ENCODE results near the gene EDN1. TPM values are rescaled to one million over a fixed set of nuclear protein-coding genes. Genes with fewer than 3 reads are reported as not detected.

Gene EDN1
- total and polyA plus RNA-seq, 5 donors from 2014 or later = 1.1 TPM; not detected in 4

DNA sequence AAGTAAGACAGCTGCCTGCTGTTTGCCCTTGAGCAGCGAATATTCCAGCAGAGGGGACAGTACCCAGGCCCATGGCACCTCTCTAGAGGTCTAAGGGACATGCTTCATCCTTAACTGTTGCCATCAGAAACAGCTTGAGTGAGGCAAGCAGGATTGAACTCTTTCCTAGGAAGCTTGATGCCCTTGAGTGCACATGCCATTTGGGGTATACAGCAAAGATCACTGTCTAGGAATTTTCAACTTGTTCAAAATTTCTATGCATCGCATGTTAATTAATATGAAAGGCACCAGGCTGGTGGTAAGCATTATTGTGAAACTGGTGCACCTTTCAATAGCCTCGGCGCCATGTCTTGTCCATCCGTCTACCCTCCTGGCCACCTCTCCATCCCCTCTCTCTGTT is 54.1 kb downstream of the EDN1 start:
- no peaks in the 10 kb centered on the region for H3K36me3 ChIP-seq (ENCODE audit: control insufficient read depth, insufficient read depth, low read length)
- ATAC-seq (ENCODE audit: low read depth in 2 of 2) = no peak
- no peaks in the 10 kb centered on the region for H3K4me1 ChIP-seq (ENCODE audit: control insufficient read depth, insufficient read depth, low read length, poor library complexity, severe bottlenecking)
- peaks cover 1% of the 10 kb centered on the region for H3K27me3 ChIP-seq (ENCODE audit: control insufficient read depth, insufficient read depth, low read length)
- no peaks in the 10 kb centered on the region for H3K36me3 Mint-ChIP-seq
- H3K4me3 ChIP-seq (ENCODE audit: low read depth, low read length) = no peak overlapping the region
- DNase-seq = no peak
- H3K4me1 Mint-ChIP-seq = no peaks in the 10 kb centered on the region
- H3K27ac Mint-ChIP-seq = no peak overlapping the region
- peaks cover 0 to 3% (median 0%) of the 10 kb centered on the region in 7 donors for H3K9me3 Mint-ChIP-seq
- no peaks in the 10 kb centered on the region for H3K27me3 Mint-ChIP-seq
- no peak overlapping the region for H3K27ac ChIP-seq (ENCODE audit: insufficient read depth, low read length, poor library complexity, severe bottlenecking)
- no peak overlapping the region for H3K4me3 Mint-ChIP-seq
- H3K9me3 ChIP-seq (ENCODE audit: control insufficient read depth in 2 of 2, low read length in 2 of 2) = no peaks in the 10 kb centered on the region

DNA sequence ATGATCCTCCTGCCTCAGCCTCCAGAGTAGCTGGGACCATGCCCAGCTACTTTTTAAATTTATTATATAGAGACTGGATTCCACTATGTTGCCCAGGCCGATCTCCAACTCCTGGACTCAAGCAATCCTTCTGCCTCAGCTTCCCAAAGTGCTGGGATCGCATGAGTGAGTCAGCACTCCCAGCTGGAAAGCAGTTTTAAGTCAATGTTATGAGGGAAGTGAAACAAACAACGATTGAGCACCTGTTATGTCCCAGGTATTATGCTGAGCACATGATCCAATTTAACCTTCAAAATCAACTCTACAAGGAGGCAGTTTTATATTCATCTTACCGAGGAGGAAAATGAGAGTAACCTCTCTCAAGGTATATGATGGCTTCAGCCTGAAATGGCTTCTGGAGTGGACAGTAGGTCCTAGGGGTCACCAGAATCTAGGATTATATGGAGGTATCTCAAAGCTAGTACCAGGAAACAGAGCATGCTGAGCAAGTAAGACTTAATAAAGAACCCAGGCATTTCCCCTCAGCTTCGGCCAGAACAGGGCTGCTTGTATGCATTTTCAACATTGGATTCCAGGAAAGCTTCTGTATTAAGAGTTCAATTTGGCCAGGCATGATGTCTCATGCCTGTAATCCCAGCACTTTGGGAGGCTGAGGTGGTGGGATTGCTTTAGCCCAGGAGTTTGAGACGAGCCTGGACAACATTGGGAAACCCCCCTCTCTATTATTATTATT is 55.0 kb downstream of the EDN1 start:
- Histone ChIP-seq H3K4me3 (ENCODE audit: low read depth, low read length) (no peak overlapping the region), H3K27me3 (ENCODE audit: control insufficient read depth, insufficient read depth, low read length) (peaks cover 1% of the 10 kb centered on the region), H3K27ac (ENCODE audit: insufficient read depth, low read length, poor library complexity, severe bottlenecking) (no peak overlapping the region), H3K36me3 (ENCODE audit: control insufficient read depth, insufficient read depth, low read length) (no peaks in the 10 kb centered on the region), H3K9me3 (ENCODE audit: control insufficient read depth in 2 of 2, low read length in 2 of 2) (no peaks in the 10 kb centered on the region), H3K4me1 (ENCODE audit: control insufficient read depth, insufficient read depth, low read length, poor library complexity, severe bottlenecking) (no peaks in the 10 kb centered on the region)
- H3K4me3 Mint-ChIP-seq = no peak overlapping the region
- DNase-seq (no peak), ATAC-seq (ENCODE audit: low read depth in 2 of 2) (no peak)
- H3K27ac Mint-ChIP-seq = no peak overlapping the region
- no peaks in the 10 kb centered on the region for H3K4me1 Mint-ChIP-seq
- H3K9me3 Mint-ChIP-seq = peaks cover 0 to 4% (median 2%) of the 10 kb centered on the region in 7 donors
- H3K27me3 Mint-ChIP-seq = no peaks in the 10 kb centered on the region
- H3K36me3 Mint-ChIP-seq = no peaks in the 10 kb centered on the region

DNA sequence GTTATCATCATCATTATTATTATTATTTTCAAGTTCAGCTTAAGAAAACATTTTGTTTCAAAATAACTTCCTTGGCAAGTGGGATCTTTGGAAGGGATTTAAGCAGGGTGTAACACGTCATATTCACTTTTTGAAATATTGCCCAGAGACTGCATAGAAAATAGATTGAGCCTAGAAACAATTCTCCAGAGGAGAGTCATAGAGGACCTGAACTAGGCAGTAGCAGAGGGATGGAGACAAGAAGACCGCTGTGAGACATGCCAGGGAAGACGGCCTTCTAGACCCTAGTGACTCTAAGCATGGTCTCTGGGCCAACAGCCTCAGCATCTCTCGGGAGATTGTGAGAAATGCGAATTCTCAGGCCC is 55.5 kb downstream of the EDN1 start:
- H3K4me3 Mint-ChIP-seq = no peak overlapping the region
- Histone ChIP-seq H3K4me3 (ENCODE audit: low read depth, low read length) (no peak overlapping the region), H3K27me3 (ENCODE audit: control insufficient read depth, insufficient read depth, low read length) (peaks cover 1% of the 10 kb centered on the region), H3K27ac (ENCODE audit: insufficient read depth, low read length, poor library complexity, severe bottlenecking) (no peak overlapping the region), H3K36me3 (ENCODE audit: control insufficient read depth, insufficient read depth, low read length) (no peaks in the 10 kb centered on the region), H3K9me3 (ENCODE audit: control insufficient read depth in 2 of 2, low read length in 2 of 2) (no peaks in the 10 kb centered on the region), H3K4me1 (ENCODE audit: control insufficient read depth, insufficient read depth, low read length, poor library complexity, severe bottlenecking) (no peaks in the 10 kb centered on the region)
- DNase-seq = no peak
- peaks cover 0 to 4% (median 3%) of the 10 kb centered on the region in 7 donors for H3K9me3 Mint-ChIP-seq
- H3K36me3 Mint-ChIP-seq = no peaks in the 10 kb centered on the region
- H3K27ac Mint-ChIP-seq = no peak overlapping the region
- no peaks in the 10 kb centered on the region for H3K4me1 Mint-ChIP-seq
- no peaks in the 10 kb centered on the region for H3K27me3 Mint-ChIP-seq
- ATAC-seq (ENCODE audit: low read depth in 2 of 2) = no peak

Measured in CD4-positive, CD25-positive, alpha-beta regulatory T cell (primary cell).